Tibial artery (tissue), 4 donors: ENCODE results near the gene ZHX3.
"Not testable (repeated sequence)": the region's sequence is repeated elsewhere in the genome, so short reads cannot be mapped to it uniquely, and the experiment has no call there.

Source experiments
- DNase-seq, 2 donors: peaks; one replicate each; pipeline ENCODE4 v3.0.0-alpha.2; 2019
- H3K27ac ChIP-seq, 2 donors: fragments of 200-600 bp; sonication (generic) in 1 of 2; 1 replicate in 1 of 2; 2 replicates in 1 of 2; pipeline ENCODE4 v1.5.1; 2018 to 2019; ENCODE audit warnings: mild to moderate bottlenecking in 1 of 2
- H3K27me3 ChIP-seq, 2 donors: fragments of 200-600 bp; sonication (generic) in 1 of 2; one replicate each; pipeline versions ENCODE4 v1.5.1 to v1.6.0; 2016 to 2019
- H3K36me3 ChIP-seq, 3 donors: fragments of 200-600 bp; sonication (generic) in 2 of 3; one replicate each; pipeline ENCODE4 v1.5.1; 2016 to 2019; ENCODE audit warnings: mild to moderate bottlenecking in 2 of 3
- H3K4me1 ChIP-seq, 4 donors: fragments of 200-600 bp; sonication (generic) in 2 of 4; 1 replicate in 3 of 4; 2 replicates in 1 of 4; pipeline ENCODE4 v1.5.1; 2016 to 2019
- H3K4me3 ChIP-seq, 2 donors: fragments of 200-600 bp; sonication (generic) in 1 of 2; 1 replicate in 1 of 2; 2 replicates in 1 of 2; pipeline ENCODE4 v1.5.1; 2018 to 2019; ENCODE audit warnings: mild to moderate bottlenecking in 2 of 2
- H3K9me3 ChIP-seq, 3 donors: fragments of 200-600 bp; sonication (generic) in 1 of 3; one replicate each; pipeline ENCODE4 v1.5.1; 2016 to 2019
- CTCF ChIP-seq, 2 experiments: fragments of 200-600 bp in 1 of 2; fragments of 450-650 bp in 1 of 2; IDR thresholded peaks; one replicate each; pipeline ENCODE4 v1.5.1; 2017 to 2019; ENCODE audit warnings: antibody characterized with exemption in 2 of 2, mild to moderate bottlenecking in 1 of 2, moderate library complexity in 1 of 2
- intact Hi-C: fragments of 100-400 bp; cut with DNase I; formaldehyde crosslinking; loops from one replicate; pipeline ENCODE4 v1.15.0; 2023; ENCODE audit warnings: low total_unique reads

ZHX3 gene

GRCh38 chr20:41133709-41134361 lies 183.7 kb downstream of the ZHX3 start:
- Histone ChIP-seq H3K36me3 (no peaks in the 10 kb centered on the region), H3K4me1 (peaks cover 0 to 18% (median 8%) of the 10 kb centered on the region in 4 donors), H3K27me3 (no peaks in the 10 kb centered on the region), H3K4me3 (no peak overlapping the region), H3K27ac (no peak overlapping the region), H3K9me3 (no peaks in the 10 kb centered on the region)
- no peak for TF ChIP-seq CTCF (IDR thresholded peaks at IDR 0.05)
- DNase-seq = peak in 1 of 2 donors; percentile 54
- intact Hi-C loops = loop anchor here (10.0 kb wide), 1 partner anchor 271 kb away; no protein-coding TSS in a partner anchor

- H3K9me3 ChIP-seq, H3K36me3 ChIP-seq, DNase-seq, H3K27me3 ChIP-seq, H3K27ac ChIP-seq, H3K4me1 ChIP-seq, H3K4me3 ChIP-seq: not testable (repeated sequence)
- intact Hi-C loops = loop anchor here (10.0 kb wide), 1 partner anchor 272 kb away; no protein-coding TSS in a partner anchor
Measured at GRCh38 chr20:41132388-41132775, 185.1 kb downstream of the ZHX3 start.

- intact Hi-C loops = loop anchor here (10.0 kb wide), 1 partner anchor 273 kb away; no protein-coding TSS in a partner anchor
- no peaks in the 10 kb centered on the region for H3K36me3 ChIP-seq
- H3K4me3 ChIP-seq = no peak overlapping the region
- DNase-seq = no peak
- peaks cover 0 to 7% (median 5%) of the 10 kb centered on the region in 4 donors for H3K4me1 ChIP-seq
- no peaks in the 10 kb centered on the region for H3K27me3 ChIP-seq
- no peaks in the 10 kb centered on the region for H3K9me3 ChIP-seq
- no peak for TF ChIP-seq CTCF (IDR thresholded peaks at IDR 0.05)
- no peak overlapping the region for H3K27ac ChIP-seq
Measured at GRCh38 chr20:41131594-41132387, 185.7 kb downstream of the ZHX3 start.
